ENCODE data around the gene FLT4. TPM values are rescaled to one million over a fixed set of nuclear protein-coding genes. Genes with fewer than 3 reads are reported as not detected.

Gene FLT4
- total RNA-seq, 1 donor from 2014 or later, result 11.7 TPM

DNA sequence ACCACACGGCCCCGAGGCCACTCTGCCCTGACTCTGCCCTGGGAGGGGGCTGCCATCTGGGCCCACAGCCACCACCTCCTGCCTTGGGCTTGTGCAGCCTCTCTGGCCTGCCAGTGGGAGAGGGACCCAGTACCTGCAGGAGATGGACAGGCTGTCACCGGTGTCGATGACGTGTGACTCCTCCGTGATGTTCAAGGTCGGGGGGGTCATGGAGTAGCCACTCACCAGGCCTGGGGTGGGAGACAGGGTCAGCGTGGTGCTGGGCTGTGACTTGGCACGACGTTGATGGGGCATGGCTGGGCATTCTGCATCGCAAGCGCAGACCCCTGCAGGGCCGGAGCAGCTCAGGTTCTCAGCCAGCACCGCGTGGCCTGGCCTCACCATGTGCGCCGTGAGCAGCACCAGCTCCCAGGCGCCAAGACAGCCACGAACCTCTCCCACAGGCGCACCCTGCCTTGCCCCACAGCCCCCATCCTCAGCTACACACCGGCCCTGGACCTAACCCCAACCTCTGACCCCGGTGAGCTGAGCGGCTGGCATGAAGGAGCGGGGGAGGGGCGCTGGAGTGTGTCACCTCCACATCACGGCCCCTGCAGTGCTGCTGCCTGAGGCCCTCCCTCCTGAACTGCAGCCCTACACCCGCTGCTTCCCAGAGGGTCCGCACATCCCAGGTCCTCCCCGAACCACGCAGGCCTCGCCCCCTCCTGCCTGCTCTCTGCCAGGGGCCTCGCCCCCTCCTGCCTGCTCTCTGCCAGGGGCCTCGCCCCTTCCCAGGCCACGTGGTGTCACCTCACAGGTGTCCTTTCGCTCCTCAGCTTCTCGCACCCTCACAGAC lies 17.6 kb downstream of the FLT4 start:
- DNase-seq (ENCODE audit: low spot score) (no peak), ATAC-seq (no peak)
- intact Hi-C loops (cut with DNase I), result no loop called here

DNA sequence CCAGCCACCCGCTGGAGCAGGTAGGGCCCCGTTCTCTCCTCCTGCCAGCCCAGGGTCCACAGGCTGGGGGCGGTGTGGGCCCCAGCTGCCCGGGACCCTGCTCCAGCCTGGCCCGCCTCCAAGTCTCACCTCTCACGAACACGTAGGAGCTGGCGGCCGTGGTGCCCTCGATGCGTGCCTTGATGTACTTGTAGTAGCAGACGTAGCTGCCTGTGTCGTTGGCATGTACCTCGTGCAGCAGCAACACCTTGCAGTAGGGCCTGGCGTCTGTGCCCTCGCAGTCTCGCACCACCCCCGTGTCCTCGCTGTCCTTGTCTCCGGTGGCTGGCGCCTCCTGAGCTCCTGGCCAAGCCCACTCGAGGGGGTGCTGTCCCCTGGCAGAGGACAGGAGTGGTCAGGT lies 19.0 kb downstream of the FLT4 start:
- DNase-seq (ENCODE audit: low spot score), result no peak
- peak; percentile 14 for ATAC-seq

DNA sequence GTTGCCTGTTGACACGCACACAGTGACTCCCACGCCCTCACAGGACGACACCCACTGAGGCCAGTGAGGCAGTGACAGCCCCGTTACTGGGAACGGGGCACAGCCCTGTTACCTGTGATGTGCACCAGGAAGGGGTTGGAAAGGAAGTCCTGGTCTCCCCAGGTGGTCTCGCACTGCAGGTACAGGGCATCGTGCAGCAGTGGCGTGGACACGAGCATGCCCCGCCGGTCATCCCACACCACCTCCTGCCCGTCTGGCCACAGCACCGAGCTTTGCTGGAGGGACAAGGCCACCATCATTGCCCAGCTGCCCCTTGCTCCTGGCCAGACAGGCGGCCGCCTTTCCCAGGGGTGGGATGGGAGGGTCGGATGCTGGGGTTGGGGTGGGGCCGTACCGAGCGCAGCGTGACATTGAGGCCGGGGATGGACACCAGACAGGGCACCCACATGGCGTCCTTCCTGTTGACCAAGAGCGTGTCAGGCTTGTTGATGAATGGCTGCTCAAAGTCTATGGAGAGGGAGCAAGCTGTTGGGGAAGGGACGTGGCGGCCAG lies 19.5 kb downstream of the FLT4 start:
- ATAC-seq (no peak), DNase-seq (ENCODE audit: low spot score) (no peak)
- intact Hi-C loops (cut with DNase I), result no loop called here

More for the DNA sequence above, 19.0 kb downstream of the FLT4 start:
- intact Hi-C loops (cut with DNase I), result no loop called here

DNA sequence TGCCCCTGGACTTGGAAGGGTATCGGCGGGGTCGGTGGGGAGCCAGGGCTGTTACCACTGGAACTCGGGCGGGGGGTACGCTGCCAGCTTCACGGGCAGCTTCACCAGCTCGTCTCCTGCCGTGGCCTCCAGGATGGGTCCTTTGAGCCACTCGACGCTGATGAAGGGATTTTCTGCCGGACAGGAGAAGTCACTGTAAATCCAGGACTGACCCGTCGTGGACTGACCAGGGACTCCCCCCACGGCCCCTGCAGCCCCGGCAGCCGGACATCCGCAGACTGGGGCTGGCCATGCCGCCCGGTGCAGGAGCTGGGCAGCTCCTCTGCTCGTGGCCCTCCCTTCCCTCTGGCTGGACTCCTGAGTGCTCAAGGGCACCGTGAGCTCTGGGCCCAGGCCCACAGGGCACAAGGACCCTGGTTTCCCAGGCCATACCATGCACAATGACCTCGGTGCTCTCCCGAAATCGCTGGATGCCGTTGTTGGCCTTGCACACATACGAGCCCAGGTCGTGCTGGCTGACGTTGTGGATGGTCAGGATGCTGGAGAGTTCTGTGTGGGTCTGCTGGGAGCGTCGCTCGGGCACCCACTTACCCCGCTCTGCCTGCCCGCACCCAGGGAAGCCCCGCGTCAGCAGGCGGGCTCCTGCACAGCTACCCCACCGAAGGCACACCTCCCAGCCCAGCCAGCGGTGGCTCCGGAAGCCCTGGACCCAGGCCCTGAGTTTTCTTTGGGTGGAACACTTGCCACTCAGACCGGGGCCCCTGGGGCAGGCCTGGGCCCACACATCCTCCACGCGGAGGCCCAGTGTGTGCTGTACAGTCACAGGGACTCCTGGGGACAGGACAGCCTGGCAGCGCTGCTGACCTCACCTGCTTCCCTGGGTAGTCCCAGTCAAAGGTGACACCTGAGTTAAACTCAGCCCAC lies 20.3 kb downstream of the FLT4 start:
- ATAC-seq (no peak), DNase-seq (ENCODE audit: low spot score) (no peak)
- intact Hi-C loops (cut with DNase I), result no loop called here

DNA sequence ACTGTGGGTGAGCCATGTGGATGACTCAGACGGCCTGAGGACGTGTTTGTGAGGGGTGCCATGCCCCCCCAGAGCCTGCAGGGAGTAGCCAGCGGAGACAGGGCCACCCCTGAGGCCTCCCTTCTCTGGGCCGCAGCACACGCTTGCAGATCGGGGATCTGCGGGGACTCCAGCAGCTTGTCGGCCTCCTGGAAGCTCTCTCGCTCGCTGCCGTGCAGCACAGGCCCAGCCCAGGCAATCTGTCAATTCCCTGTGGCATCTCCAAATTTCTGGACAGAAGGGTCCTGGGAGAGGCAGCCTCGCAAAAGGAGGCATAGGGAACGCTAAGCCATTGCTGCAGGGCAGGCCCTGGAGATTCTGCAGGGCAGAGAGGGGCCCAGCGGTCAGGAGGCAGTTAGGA lies 21.2 kb downstream of the FLT4 start:
- DNase-seq (ENCODE audit: low spot score) (no peak), ATAC-seq (no peak)
- intact Hi-C loops (cut with DNase I), result no loop called here

DNA sequence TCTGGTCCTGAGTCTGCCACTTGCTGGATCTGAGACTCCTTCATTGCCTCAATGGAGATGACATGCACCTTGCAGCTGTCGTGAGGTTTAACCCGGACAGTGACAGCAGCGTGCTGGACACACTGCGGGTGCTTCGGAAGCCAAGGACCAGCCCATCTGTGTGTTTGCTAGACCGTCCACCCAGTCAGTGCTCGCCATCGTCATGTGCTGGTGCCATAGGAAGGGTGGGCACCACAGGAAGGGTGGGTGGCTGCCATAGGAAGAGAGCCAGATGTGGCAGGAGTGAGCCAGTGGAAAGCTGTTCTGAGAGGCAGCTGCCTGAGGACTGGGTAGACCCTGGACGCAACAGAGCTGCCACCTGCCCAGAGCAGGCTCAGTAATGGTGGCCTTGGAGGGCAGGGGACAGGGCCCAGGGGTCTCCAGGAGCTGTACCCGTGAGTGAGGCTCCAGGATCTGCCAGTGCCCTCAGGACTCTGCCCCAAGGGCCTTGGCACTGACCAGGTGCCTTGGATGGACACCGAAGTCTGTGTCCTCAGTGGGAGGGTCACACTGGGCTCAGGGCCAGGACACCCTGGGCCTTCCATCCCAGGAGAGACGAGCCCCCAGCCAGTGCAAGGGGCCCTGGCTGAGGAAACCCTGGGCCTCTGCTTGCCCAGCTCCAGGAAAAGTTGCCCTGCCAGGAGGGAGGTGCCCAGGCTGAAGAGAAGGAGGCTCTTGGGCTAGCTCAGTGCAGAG lies 21.8 kb downstream of the FLT4 start:
- DNase-seq (ENCODE audit: low spot score), result no peak

DNA sequence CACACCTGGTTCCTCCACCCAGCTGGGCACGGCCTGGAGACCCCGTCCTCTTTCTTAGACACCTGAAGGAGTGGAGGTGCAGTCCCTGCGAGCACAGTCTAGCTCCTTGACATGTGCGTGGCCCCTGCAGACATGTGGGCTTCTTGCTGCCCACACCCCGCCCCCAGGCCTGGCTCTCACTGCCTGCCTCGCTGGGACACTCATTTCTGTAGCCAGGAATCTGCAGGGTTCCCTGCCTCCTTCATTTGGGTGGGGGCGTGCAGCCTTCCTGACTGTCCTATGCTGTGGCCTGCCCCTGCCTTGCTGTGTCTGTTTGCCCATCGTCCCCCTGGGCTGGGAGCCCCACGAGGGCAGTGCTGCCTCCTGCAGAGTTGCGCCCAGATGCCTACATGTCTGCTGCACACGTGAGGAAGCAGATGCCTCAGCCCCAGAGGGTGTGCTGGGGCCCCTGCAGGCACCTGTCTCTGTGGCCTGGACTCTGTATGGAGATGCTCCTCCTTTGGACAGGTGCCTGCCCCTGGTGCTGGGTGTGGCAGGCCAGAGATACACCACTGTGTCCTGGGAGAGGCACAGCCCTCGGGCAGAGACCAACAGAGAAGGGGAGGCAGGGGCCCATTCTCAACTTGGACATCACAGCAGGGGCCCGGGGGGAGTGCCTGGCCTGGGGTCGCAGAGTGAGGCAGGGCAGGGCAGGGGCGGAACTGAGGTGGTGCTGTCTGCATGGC lies 22.6 kb downstream of the FLT4 start:
- no peak for DNase-seq (ENCODE audit: low spot score)
- intact Hi-C loops (cut with DNase I), result no loop called here
- ATAC-seq, result no peak

More for the DNA sequence above, 21.8 kb downstream of the FLT4 start:
- intact Hi-C loops (cut with DNase I), result no loop called here
- ATAC-seq, result no peak

DNA sequence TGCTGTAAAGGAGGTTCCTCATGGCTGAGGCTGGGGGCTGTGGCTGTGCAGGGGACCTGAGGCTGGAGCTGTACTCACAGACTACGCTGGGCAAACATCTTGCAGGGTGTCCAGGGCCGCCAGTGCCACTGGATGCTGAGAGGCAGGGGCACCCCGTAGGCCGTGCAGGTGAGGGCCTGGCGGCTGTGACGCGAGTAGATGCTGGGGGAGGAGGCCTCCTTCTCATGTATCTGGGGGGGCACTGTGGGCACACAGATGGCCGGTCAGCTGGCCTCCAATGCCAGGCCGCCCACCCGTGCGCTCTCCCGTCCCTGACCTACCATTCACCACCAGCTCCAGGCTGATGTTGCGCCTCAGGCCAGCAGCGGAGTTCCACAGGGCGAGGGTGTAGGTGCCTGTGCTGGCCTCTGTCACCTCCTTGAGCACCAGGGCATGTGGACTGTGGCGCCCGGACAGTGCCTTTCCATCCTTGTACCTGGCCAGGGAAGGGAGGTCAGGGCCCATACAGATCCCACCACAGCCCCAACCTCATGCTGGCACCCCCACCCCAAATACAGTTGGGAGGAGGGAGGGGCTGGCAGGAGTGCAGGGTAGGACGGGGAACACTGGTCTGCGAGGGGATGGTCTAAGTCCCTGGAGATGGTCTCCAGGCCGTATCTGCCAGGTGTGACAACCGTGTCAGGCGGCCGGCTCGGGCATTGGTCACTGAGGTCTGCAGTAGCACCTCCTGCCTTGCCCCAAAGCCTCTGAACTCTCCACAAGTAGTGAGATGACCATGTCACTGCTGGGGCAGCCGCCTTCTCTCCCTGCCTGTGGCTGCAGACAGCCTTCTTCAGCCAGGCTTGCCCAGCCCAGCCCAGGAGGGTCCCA lies 23.4 kb downstream of the FLT4 start:
- intact Hi-C loops (cut with DNase I), result no loop called here

DNA sequence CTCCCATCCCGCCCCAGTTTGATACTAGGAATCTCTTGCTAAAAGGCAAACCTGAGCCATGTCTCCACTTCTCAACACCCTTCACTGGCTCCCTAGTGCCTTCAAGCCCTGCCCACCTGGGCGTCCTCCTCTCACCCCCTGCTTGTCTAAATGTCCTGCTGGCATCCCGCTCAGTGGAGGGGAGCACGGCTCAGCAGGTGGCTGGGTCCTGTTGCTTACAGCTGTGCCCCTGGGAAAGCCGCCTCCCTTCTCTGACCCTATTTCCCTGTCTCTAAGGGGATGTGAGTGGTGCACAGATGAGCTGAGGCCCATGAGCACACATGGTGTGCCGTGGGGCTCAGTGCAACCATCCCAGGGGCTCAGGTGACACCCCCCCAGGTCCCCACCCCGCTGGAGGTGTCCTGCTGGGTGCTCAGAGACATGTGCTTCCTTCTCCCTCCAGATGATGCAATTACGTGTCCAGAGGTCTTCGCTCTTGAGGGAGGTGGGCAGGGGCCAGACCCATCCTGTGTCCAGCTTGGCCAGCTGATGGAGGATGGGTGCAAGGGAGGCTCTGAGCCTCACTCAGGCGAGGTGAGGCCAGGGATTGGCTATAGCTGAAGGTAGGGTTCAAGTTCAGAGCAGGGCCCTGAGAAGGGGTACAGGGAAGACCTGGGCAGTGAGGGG lies 24.1 kb downstream of the FLT4 start:
- no peak for ATAC-seq
- intact Hi-C loops (cut with DNase I), result no loop called here
- no peak for DNase-seq (ENCODE audit: low spot score)

More for the DNA sequence above, 23.4 kb downstream of the FLT4 start:
- no peak for ATAC-seq
- DNase-seq (ENCODE audit: low spot score), result no peak

DNA sequence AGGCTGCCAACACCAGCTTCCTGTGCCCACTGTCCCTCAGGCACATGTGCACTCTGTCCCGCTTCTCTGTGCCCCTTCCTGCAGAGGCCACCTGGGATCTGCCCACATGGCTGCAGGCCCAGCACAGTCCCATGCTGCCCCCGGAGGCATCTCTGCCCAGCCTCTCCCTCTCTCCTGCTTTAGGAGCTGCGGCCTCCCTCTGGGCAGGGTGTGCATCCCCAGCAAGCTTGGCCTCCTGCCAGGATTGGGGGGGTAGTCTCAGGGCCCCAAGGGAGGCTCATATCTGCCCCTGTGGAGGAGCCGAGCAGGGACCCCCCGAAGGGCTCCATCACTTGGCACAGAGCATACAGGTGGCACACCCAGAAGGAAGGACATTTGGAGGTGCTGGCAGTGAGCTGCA lies 24.8 kb downstream of the FLT4 start:
- intact Hi-C loops (cut with DNase I), result no loop called here
- no peak for ATAC-seq
- no peak for DNase-seq (ENCODE audit: low spot score)

DNA sequence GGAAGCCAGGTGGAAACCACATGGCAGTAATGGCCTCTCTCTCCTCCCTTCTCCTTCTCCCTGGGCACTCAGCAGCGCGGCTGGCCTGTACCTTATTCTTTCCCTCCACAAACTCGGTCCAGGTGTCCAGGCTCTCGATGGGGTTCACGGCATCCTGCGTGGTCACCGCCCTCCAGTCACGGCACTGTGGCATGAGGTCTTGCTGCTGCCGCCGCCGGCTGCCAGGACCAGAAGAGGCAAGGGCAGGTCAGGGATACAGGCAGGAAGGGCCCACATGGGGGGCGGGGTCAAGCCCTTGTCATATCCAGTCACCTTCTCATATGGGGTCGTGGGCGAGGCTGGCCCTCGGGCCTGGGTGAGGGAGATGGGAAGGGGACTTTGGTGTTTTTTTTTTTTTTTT lies 25.6 kb downstream of the FLT4 start:
- ATAC-seq, result no peak
- no peak for DNase-seq (ENCODE audit: low spot score)
- intact Hi-C loops (cut with DNase I), result no loop called here

DNA sequence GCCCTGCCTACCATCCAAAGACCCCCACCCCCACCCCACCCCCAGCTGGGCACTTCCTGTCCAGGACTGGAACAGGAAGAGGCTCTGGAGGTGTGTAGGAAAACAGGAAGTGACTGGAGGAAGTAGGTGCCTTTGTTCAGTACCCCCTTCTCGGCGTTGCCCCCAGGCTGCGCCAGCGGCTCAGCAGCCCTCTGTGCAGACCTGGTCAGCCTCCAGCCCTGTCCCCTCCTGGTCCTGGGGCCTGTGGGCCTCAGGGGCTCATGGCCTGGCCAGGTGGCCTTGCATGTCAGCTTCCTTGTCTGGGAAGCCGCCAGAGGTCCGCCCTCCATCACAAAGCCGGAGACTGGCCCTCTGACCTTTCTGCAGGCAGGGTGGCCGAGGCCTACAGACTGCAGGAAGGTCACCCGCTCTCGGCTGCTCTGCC lies 26.0 kb downstream of the FLT4 start:
- intact Hi-C loops (cut with DNase I), result no loop called here
- ATAC-seq (no peak), DNase-seq (ENCODE audit: low spot score) (no peak)

DNA sequence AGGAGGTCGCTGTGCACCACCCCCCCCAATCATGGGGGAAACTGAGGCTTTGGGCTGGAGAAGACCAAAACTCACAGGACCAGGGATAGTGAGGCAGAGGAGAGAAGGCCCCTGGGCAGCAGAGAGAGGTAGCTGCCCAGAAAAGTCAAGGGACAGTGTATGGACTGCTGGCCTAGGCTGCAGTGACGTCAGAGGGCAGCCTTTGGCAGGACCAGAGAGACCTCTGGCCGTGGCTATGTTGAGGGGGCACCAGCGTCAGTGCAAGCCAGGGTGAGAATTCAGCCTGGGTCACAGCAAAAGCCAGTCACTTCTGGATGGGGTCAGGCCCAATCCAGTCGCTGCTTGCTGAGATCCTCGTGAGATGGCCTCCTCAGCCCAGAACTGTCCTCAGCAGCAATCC lies 26.5 kb downstream of the FLT4 start:
- ATAC-seq (no peak), DNase-seq (ENCODE audit: low spot score) (no peak)
- intact Hi-C loops (cut with DNase I), result no loop called here

DNA sequence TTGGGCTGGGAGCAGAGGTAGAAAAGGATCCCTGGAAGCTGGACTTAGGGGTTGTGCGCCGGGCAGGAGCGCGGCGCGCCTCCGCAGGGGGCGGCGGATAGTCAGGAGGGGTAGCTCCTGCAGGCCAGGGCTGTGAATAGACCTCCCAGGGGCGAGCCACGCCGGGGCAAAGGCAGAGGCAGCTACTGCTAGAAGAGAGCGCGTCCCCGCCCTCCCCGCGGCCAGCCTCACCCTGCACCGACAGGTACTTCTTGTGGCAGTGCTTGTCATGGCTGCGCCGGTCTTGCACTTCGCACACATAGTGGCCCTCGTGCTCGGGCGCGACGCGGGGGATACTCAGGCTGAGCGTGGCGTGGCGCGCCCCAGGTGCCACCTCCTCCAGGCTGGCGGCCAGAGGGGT lies 28.1 kb downstream of the FLT4 start:
- no peak for ATAC-seq
- intact Hi-C loops (cut with DNase I), result no loop called here

DNA sequence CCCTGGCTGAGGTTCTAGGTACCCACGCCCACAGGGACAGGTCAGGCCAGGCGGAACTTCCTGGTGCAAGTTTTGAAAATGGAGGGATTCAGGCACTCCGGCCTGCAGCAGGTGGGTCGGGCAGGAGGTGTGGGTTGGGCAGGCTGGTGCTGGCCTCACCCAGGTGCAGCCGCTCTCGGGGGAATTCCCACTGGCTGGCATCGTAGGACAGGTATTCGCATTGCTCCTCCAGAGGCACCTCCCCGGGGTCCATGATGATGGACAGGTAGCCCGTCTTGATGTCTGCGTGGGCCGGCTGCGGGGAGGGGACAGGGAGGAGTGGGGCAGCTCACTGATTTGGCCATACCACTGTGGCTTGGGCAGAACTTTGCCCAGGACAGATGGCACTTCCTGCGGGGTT lies 29.4 kb downstream of the FLT4 start:
- no peak for DNase-seq (ENCODE audit: low spot score)
- intact Hi-C loops (cut with DNase I), result no loop called here
- ATAC-seq, result no peak

More for the DNA sequence above, 28.1 kb downstream of the FLT4 start:
- no peak for DNase-seq (ENCODE audit: low spot score)

DNA sequence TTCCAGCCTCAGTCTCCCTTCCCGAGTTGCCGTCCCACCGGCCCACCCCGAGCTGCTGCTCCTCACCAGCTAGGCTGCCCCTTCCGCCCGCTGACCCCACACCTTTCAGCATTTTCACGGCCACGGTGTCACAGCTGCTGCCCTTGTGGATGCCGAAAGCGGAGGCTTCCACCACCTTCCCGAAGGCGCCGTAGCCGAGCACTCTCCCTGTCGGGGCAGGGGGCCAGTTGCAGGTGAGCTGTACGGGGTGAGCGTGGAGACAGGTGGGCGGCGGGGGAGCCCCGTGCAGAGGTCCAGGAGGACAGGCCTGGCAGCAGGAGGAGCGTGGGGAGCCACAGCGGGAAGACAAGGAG lies 29.9 kb downstream of the FLT4 start:
- intact Hi-C loops (cut with DNase I), result no loop called here
- DNase-seq (ENCODE audit: low spot score) (no peak), ATAC-seq (no peak)

Measured in sciatic nerve (tissue), 2 donors.